Naive thymus-derived CD4-positive, alpha-beta T cell (primary cell): ENCODE measurements around the gene SIK3. TPM values are rescaled to one million over a fixed set of nuclear protein-coding genes. Genes with fewer than 3 reads are reported as not detected.

Experiments used
- ATAC-seq: fragments of 150-1000 bp; cut with Tn5 transposase; 2 replicates; pipeline ENCODE4 v1.10.0; 2021; ENCODE audit warnings: mild to moderate bottlenecking, moderate library complexity
- CTCF ChIA-PET: fragments of 350-600 bp; sonication (Branson Sonifier 250); formaldehyde crosslinking; loops from one replicate; lab custom pipeline; 2021; ENCODE audit warnings: antibody characterized with exemption; lab: Charles Lee
- POLR2A ChIA-PET: fragments of 350-600 bp; sonication (Branson Sonifier 250); formaldehyde crosslinking; loops from one replicate; lab custom pipeline; 2021; ENCODE audit warnings: antibody characterized with exemption, inconsistent platforms; lab: Charles Lee
- DNase-seq, 9 donors: peaks; one replicate each; pipeline versions ENCODE4 v3.0.0 to v3.0.0-alpha.2; 2020 to 2022; ENCODE audit warnings: mixed read lengths in 1 of 9
- H3K27ac ChIP-seq: one replicate; pipeline ENCODE4 v1.7.0; 2013; ENCODE audit warnings: mild to moderate bottlenecking, low read depth, low read length, moderate library complexity
- H3K27me3 ChIP-seq, 2 donors: one replicate each; pipeline ENCODE4 v1.7.0; 2013; ENCODE audit warnings: low read length in 2 of 2, mild to moderate bottlenecking in 2 of 2, moderate library complexity in 2 of 2; ENCODE audit not compliant: control insufficient read depth in 2 of 2, insufficient read depth in 2 of 2
- H3K36me3 ChIP-seq, 3 experiments: 1 replicate in 2 of 3; 2 replicates in 1 of 3; pipeline ENCODE4 v1.7.0; 2013; ENCODE audit warnings: low read length in 3 of 3, mild to moderate bottlenecking in 3 of 3, moderate library complexity in 1 of 3; ENCODE audit not compliant: insufficient read depth in 3 of 3, control insufficient read depth in 2 of 3
- H3K4me1 ChIP-seq, 2 donors: one replicate each; pipeline ENCODE4 v1.7.0; 2013; ENCODE audit warnings: low read length in 2 of 2, mild to moderate bottlenecking in 2 of 2, moderate library complexity in 1 of 2; ENCODE audit not compliant: control insufficient read depth in 2 of 2, insufficient read depth in 2 of 2
- H3K4me3 ChIP-seq: 2 replicates; pipeline ENCODE4 v1.7.0; 2013; ENCODE audit warnings: mild to moderate bottlenecking, low read length
- H3K9me3 ChIP-seq, 3 experiments: 1 replicate in 2 of 3; 2 replicates in 1 of 3; pipeline ENCODE4 v1.7.0; 2013; ENCODE audit warnings: low read length in 3 of 3; ENCODE audit not compliant: control insufficient read depth in 2 of 3
- H3K27ac Mint-ChIP-seq, 9 donors: one replicate each; pipeline ENCODE4 v1.8.0; 2020 to 2022; ENCODE audit warnings: mixed read lengths in 9 of 9, mild to moderate bottlenecking in 8 of 9, moderate library complexity in 5 of 9, inconsistent platforms in 2 of 9
- H3K27me3 Mint-ChIP-seq, 5 donors: one replicate each; pipeline ENCODE4 v1.8.0; 2021 to 2022; ENCODE audit warnings: mixed read lengths in 5 of 5, mild to moderate bottlenecking in 1 of 5
- H3K36me3 Mint-ChIP-seq, 5 donors: one replicate each; pipeline ENCODE4 v1.8.0; 2020 to 2022; ENCODE audit warnings: mixed read lengths in 5 of 5, mild to moderate bottlenecking in 3 of 5, inconsistent platforms in 1 of 5
- H3K4me1 Mint-ChIP-seq, 7 donors: one replicate each; pipeline ENCODE4 v1.8.0; 2020 to 2022; ENCODE audit warnings: mixed read lengths in 7 of 7, mild to moderate bottlenecking in 3 of 7, inconsistent platforms in 1 of 7
- H3K4me3 Mint-ChIP-seq, 10 donors: one replicate each; pipeline ENCODE4 v1.8.0; 2020 to 2022; ENCODE audit warnings: mild to moderate bottlenecking in 10 of 10, mixed read lengths in 10 of 10, moderate library complexity in 6 of 10, inconsistent platforms in 2 of 10
- H3K9me3 Mint-ChIP-seq, 11 donors: one replicate each; pipeline ENCODE4 v1.8.0; 2020 to 2022; ENCODE audit warnings: mixed read lengths in 11 of 11, mild to moderate bottlenecking in 4 of 11, inconsistent platforms in 1 of 11, moderate library complexity in 1 of 11
- intact Hi-C, 2 donors: fragments of 100-400 bp; cut with micrococcal nuclease; formaldehyde crosslinking; loops; one replicate each; pipeline ENCODE4 v1.15.1; 2023
- polyA plus RNA-seq, 2 donors: library from polyadenylated mRNA; unstranded; fragments of 300-500 nt; fragmentation: Illumina TruSeq; gene quantifications; one replicate each; pipeline ENCODE4 v1.2.3, GENCODE V29; 2021
- total RNA-seq, 6 experiments: library from RNA in 5 of 6; stranded (reverse) in 5 of 6; gene quantifications; 1 replicate in 5 of 6; 2 replicates in 1 of 6; pipeline ENCODE4 v1.2.3 and lab custom pipeline; 2021 to 2026

Gene SIK3
- total and polyA plus RNA-seq, 7 experiments from 2014 or later: 13.3 to 85.2 (median 64.4) TPM

- intact Hi-C loops: loop anchor here (1.0 to 5.0 kb wide), 14 partner anchors 15 to 325 kb away; partner anchors contain the start of genes PAFAH1B2 (in 2 of the 2), APOA1 (in 1 of the 2), BUD13 (in 1 of the 2) and CEP164 (in 1 of the 2)
- peak overlapping the region; percentile 99 for H3K27ac ChIP-seq
- H3K36me3 ChIP-seq: no peaks in the 10 kb centered on the region
- peak overlapping the region; percentile 91 to 97 (median 95) for H3K4me3 Mint-ChIP-seq
- no peaks in the 10 kb centered on the region for H3K27me3 ChIP-seq
- POLR2A ChIA-PET: interaction anchor here (0.6 to 3.9 kb wide), 14 partner anchors 8 to 310 kb away, joined by 3 to 40 read pairs (median 3); partner anchors contain the start of genes APOA1 and ZPR1
- peak in 5 of 9 donors; percentile 23 to 60 (median 28) for DNase-seq
- peaks cover 0 to 5% (median 0%) of the 10 kb centered on the region in 11 donors for H3K9me3 Mint-ChIP-seq
- peak overlapping the region; percentile 82 to 99 (median 96) for H3K27ac Mint-ChIP-seq
- peaks cover 0 to 3% (median 0%) of the 10 kb centered on the region in 5 donors for H3K27me3 Mint-ChIP-seq
- peak; percentile 0 for ATAC-seq
- H3K4me1 ChIP-seq: peaks cover 29 to 35% of the 10 kb centered on the region in 2 donors
- peaks cover 35 to 67% (median 59%) of the 10 kb centered on the region in 7 donors for H3K4me1 Mint-ChIP-seq
- CTCF ChIA-PET: interaction anchor here (0.8 to 1.8 kb wide), 6 partner anchors 9 to 262 kb away, joined by 3 to 7 read pairs (median 4); no protein-coding TSS in a partner anchor
- peaks cover 0 to 5% (median 1%) of the 10 kb centered on the region in 5 donors for H3K36me3 Mint-ChIP-seq
- no peaks in the 10 kb centered on the region for H3K9me3 ChIP-seq
- H3K4me3 ChIP-seq: peak overlapping the region; percentile 68
These were observed 599 bp downstream of the SIK3 start for GRCh38 chr11:117097389-117098268.

GRCh38 chr11:117097014-117097388 is 1.2 kb downstream of the SIK3 start:
- Histone ChIP-seq H3K4me3 (peak overlapping the region; percentile 68), H3K36me3 (no peaks in the 10 kb centered on the region), H3K9me3 (no peaks in the 10 kb centered on the region), H3K27me3 (no peaks in the 10 kb centered on the region), H3K27ac (peak overlapping the region; percentile 99), H3K4me1 (peaks cover 29 to 39% of the 10 kb centered on the region in 2 donors)
- ATAC-seq (no peak), DNase-seq (no peak)
- H3K9me3 Mint-ChIP-seq: peaks cover 0 to 5% (median 0%) of the 10 kb centered on the region in 11 donors
- H3K4me1 Mint-ChIP-seq: peaks cover 41 to 73% (median 65%) of the 10 kb centered on the region in 7 donors
- ChIA-PET POLR2A (interaction anchor here (0.6 to 3.9 kb wide), 11 partner anchors 20 to 309 kb away, joined by 3 to 40 read pairs (median 3); partner anchors contain the start of genes APOA1 and ZPR1), CTCF (interaction anchor here (0.8 to 1.8 kb wide), 6 partner anchors 9 to 261 kb away, joined by 3 to 7 read pairs (median 4); no protein-coding TSS in a partner anchor)
- peak overlapping the region; percentile 91 to 97 (median 95) for H3K4me3 Mint-ChIP-seq
- H3K27ac Mint-ChIP-seq: peak overlapping the region; percentile 82 to 99 (median 96)
- intact Hi-C loops: loop anchor here (2.0 to 5.0 kb wide), 5 partner anchors 14 to 260 kb away; partner anchors contain the start of genes APOA1 (in 1 of the 2), CEP164 (in 1 of the 2) and PAFAH1B2 (in 1 of the 2)
- H3K36me3 Mint-ChIP-seq: peaks cover 4 to 11% (median 7%) of the 10 kb centered on the region in 5 donors
- H3K27me3 Mint-ChIP-seq: peaks cover 0 to 3% (median 0%) of the 10 kb centered on the region in 5 donors

- H3K4me1 ChIP-seq: peaks cover 29 to 43% of the 10 kb centered on the region in 2 donors
- peak overlapping the region; percentile 68 for H3K4me3 ChIP-seq
- peaks cover 46 to 79% (median 66%) of the 10 kb centered on the region in 7 donors for H3K4me1 Mint-ChIP-seq
- peak overlapping the region; percentile 99 for H3K27ac ChIP-seq
- H3K9me3 Mint-ChIP-seq: peaks cover 0 to 7% (median 0%) of the 10 kb centered on the region in 11 donors
- ATAC-seq (peak; percentile 47), DNase-seq (peak in 8 of 9 donors; percentile 45 to 82 (median 72))
- no peaks in the 10 kb centered on the region for H3K9me3 ChIP-seq
- H3K27me3 Mint-ChIP-seq: peaks cover 0 to 3% (median 0%) of the 10 kb centered on the region in 5 donors
- POLR2A ChIA-PET: interaction anchor here (0.6 to 3.9 kb wide), 9 partner anchors 56 to 308 kb away, joined by 3 to 40 read pairs (median 3); partner anchors contain the start of genes APOA1 and ZPR1
- intact Hi-C loops: loop anchor here (1.0 to 5.0 kb wide), 10 partner anchors 9 to 259 kb away; partner anchors contain the start of genes CEP164 (in 2 of the 2), APOA1 (in 1 of the 2) and PAFAH1B2 (in 1 of the 2)
- no peaks in the 10 kb centered on the region for H3K27me3 ChIP-seq
- H3K4me3 Mint-ChIP-seq: peak overlapping the region; percentile 91 to 97 (median 95)
- H3K27ac Mint-ChIP-seq: peak overlapping the region; percentile 82 to 99 (median 96)
- H3K36me3 ChIP-seq: no peaks in the 10 kb centered on the region
- CTCF ChIA-PET: interaction anchor here (0.8 to 1.8 kb wide), 7 partner anchors 10 to 260 kb away, joined by 3 to 7 read pairs (median 4); no protein-coding TSS in a partner anchor
- H3K36me3 Mint-ChIP-seq: peaks cover 5 to 13% (median 8%) of the 10 kb centered on the region in 5 donors
These were observed 1.8 kb downstream of the SIK3 start for GRCh38 chr11:117096201-117096991.

GRCh38 chr11:117095284-117096161 is 2.7 kb downstream of the SIK3 start:
- peaks cover 50 to 82% (median 71%) of the 10 kb centered on the region in 7 donors for H3K4me1 Mint-ChIP-seq
- H3K4me3 Mint-ChIP-seq: peak overlapping the region; percentile 91 to 97 (median 95)
- POLR2A ChIA-PET: interaction anchor here (1.1 to 3.9 kb wide), 6 partner anchors 10 to 308 kb away, joined by 3 to 40 read pairs (median 4); partner anchors contain the start of gene ZPR1
- peaks cover 29 to 43% of the 10 kb centered on the region in 2 donors for H3K4me1 ChIP-seq
- H3K9me3 ChIP-seq: no peaks in the 10 kb centered on the region
- intact Hi-C loops: loop anchor here (1.0 to 5.0 kb wide), 11 partner anchors 8 to 258 kb away; partner anchors contain the start of genes CEP164 (in 2 of the 2), APOA1 (in 1 of the 2) and PAFAH1B2 (in 1 of the 2)
- H3K36me3 Mint-ChIP-seq: peaks cover 8 to 13% (median 9%) of the 10 kb centered on the region in 5 donors
- ATAC-seq: no peak
- no peaks in the 10 kb centered on the region for H3K27me3 ChIP-seq
- H3K36me3 ChIP-seq: no peaks in the 10 kb centered on the region
- H3K27ac ChIP-seq: peak overlapping the region; percentile 99
- CTCF ChIA-PET: interaction anchor here (1.4 to 1.9 kb wide), 4 partner anchors 10 to 259 kb away, joined by 3 to 7 read pairs (median 4); no protein-coding TSS in a partner anchor
- DNase-seq: peak in 5 of 9 donors; percentile 10 to 42 (median 24)
- no peaks in the 10 kb centered on the region for H3K27me3 Mint-ChIP-seq
- peak overlapping the region; percentile 68 for H3K4me3 ChIP-seq
- H3K9me3 Mint-ChIP-seq: peaks cover 0 to 7% (median 0%) of the 10 kb centered on the region in 11 donors
- peak overlapping the region; percentile 82 to 99 (median 96) for H3K27ac Mint-ChIP-seq

- intact Hi-C loops: loop anchor here (2.0 to 5.0 kb wide), 3 partner anchors 16 to 257 kb away; partner anchors contain the start of genes APOA1 (in 1 of the 2) and PAFAH1B2 (in 1 of the 2)
- no peaks in the 10 kb centered on the region for H3K9me3 ChIP-seq
- Mint-ChIP-seq H3K4me3 (peak overlapping the region; percentile 55 to 97 (median 95)), H3K9me3 (peaks cover 0 to 7% (median 0%) of the 10 kb centered on the region in 11 donors), H3K27ac (peak overlapping the region in 8 of 9 donors; percentile 68 to 99 (median 92)), H3K27me3 (no peaks in the 10 kb centered on the region), H3K4me1 (peaks cover 52 to 87% (median 79%) of the 10 kb centered on the region in 7 donors), H3K36me3 (peaks cover 8 to 16% (median 15%) of the 10 kb centered on the region in 5 donors)
- peaks cover 35 to 43% of the 10 kb centered on the region in 2 donors for H3K4me1 ChIP-seq
- ChIA-PET CTCF (interaction anchor here (0.7 to 1.9 kb wide), 6 partner anchors 11 to 258 kb away, joined by 3 to 7 read pairs (median 4); no protein-coding TSS in a partner anchor), POLR2A (interaction anchor here (0.6 to 1.5 kb wide), 7 partner anchors 10 to 240 kb away, joined by 3 to 4 read pairs (median 3); no protein-coding TSS in a partner anchor)
- no peaks in the 10 kb centered on the region for H3K36me3 ChIP-seq
- DNase-seq (no peak), ATAC-seq (no peak)
- peak overlapping the region; percentile 68 for H3K4me3 ChIP-seq
- peak overlapping the region; percentile 99 for H3K27ac ChIP-seq
- no peaks in the 10 kb centered on the region for H3K27me3 ChIP-seq
These were observed 3.5 kb downstream of the SIK3 start for GRCh38 chr11:117094776-117095175.
